ENCODE measurements around the gene ADAMTS17. TPM values are rescaled to one million over a fixed set of nuclear protein-coding genes. Genes with fewer than 3 reads are reported as not detected.

ADAMTS17 gene
- total RNA-seq, 1 experiment from 2014 or later, result 5.1 TPM

- DNase-seq (ENCODE audit: low read depth), result no peak
Observed at GRCh38 chr15:100174159-100174903, 167.4 kb downstream of the ADAMTS17 start.

- no peak for DNase-seq (ENCODE audit: low read depth)
Observed at GRCh38 chr15:100172356-100173024, 169.3 kb downstream of the ADAMTS17 start.

DNA sequence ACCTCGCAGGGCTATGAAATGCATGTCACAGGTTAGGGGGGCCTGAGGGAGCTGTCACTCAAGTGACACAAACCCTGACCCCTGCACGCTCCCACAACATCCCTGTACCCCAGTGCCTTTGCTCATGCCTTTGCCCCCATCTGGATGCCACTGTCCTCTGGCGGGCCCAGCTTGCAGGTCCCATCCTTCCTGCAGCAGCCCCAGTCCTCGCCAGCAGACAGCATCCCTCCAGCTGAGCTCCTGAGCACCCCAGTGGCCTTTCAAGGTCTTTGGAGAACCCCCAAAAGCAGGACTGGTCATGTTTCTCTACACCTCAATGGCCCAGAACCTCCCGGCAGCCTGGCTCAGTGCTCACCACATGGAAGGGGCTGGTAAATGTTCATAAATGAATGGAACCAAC lies 170.4 kb downstream of the ADAMTS17 start:
- DNase-seq (ENCODE audit: low read depth), result no peak

DNA sequence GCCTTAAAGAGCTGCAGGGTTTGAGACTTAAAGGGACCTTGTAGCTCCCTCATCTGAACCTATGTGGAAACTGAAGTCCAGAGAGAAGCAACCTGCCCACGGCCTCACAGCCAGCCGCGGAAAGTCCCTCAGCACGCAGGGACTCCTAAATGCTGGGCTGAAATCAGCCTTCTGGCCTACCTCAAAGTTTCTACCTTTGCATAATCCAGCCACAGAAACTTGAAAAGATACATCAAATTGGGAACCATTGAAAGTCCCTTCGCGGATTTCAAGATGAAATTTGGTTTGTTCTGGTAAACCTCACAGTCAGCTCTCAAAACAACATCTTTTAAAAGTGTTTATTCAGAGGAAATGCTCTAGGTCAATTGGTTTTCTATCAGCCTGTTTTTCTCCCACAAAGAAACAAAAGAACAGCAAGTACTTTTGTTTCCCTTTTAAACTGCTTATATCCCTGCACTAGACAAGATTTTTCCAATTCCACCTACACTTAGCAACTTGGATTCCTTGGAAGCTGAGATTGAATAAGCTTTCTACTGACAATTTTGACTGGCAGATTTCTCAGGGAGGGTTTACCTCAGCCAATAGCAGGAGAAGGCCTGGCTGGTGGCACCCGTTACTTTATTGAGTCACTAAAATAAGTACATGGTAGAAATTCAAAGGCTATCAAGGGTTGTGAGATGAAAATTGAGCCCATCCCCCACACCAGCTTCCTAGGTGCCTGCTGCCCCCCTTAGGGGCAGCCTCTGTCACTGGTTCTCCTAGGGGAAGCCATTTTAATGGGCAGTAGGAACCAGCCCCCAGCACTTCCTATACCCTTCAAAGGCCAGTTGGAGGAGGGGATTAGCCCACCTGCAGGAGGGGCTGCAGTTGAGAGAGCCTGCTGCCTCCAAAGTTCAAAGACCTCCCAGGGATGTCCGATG lies 171.2 kb downstream of the ADAMTS17 start:
- no peak for DNase-seq (ENCODE audit: low read depth)

GRCh38 chr15:100169615-100170290 lies 172.0 kb downstream of the ADAMTS17 start:
- no peak for DNase-seq (ENCODE audit: low read depth)

DNA sequence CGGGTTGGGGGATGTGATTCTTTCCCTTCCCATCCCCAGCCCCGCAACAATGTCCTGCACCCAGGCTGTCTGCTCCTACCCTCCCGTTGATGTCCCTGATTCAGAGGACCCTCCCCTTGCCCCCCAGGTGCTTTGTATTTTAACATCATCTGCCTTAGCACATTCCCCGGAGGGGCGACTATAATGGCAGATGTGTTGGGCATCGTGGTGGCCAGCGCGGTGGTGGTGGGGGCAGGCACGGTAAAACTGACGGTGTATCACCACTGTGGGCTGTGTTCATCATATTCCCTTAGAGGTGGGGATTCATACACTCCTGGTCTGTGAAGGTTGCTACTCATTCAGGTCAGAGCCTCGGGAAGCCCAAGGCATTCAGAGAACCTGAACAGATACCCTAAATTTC lies 173.0 kb downstream of the ADAMTS17 start:
- no peak for DNase-seq (ENCODE audit: low read depth)

GRCh38 chr15:100167884-100168375 lies 173.8 kb downstream of the ADAMTS17 start:
- no peak for DNase-seq (ENCODE audit: low read depth)

DNA sequence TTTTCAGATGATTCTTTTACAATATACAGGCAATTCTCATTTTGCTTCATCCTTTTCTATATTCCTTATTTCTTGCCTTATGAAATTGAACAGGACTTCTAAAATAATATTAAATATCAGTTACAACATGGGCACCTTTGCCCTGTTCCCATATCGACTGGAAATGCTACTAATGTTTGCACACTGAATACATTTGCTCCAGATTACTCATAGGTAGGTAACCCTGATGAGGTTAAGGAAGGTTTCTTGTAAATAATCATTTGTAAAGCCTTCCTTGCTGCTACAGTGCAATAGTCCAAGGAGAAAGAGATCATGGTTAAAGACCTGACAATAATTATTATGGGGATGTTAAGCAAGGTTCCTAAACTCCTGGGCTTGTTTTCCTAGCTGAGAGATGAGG lies 175.5 kb downstream of the ADAMTS17 start:
- no peak for DNase-seq (ENCODE audit: low read depth)

- DNase-seq (ENCODE audit: low read depth), result no peak
Observed at GRCh38 chr15:100163961-100164360, 177.8 kb downstream of the ADAMTS17 start.

DNA sequence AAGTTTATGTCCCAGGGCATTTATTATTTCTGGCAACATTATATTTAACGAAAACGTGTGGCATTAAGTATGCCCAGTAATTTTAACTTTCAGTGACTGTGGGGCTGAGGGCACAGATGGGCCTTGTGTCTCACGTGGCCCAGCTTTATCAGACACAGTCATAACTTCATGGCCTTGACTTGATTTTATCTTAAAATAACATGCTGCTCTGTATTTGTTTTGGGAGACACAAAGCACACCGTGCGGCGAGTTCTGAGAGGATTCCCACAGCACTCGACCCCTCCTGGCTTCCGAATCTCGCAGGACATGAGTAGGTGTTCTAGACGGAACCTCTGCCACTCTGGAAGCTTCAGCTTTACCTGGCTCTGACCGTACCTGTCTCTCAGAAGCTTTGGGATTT lies 180.8 kb downstream of the ADAMTS17 start:
- no peak for DNase-seq (ENCODE audit: low read depth)

DNA sequence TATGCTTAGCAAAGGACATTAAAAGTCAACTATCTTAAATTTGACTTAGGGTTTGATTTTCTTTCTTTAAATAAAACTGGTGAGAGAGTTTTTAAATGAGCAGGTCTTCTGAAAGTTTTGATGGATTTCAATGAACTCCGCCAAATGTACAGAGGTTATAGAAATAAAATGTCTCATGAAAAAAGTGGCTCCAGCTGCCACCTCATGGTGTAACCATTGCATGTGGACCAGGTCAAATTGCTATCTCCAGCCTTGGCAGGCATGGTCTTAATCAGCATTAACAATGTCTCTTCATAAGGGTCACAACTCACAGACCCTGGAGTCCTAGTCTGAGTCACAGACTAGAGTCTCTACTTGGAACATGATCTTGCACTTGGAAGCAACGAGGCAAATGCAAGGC lies 182.3 kb downstream of the ADAMTS17 start:
- DNase-seq (ENCODE audit: low read depth), result no peak

GRCh38 chr15:100158356-100158755 lies 183.4 kb downstream of the ADAMTS17 start:
- no peak for DNase-seq (ENCODE audit: low read depth)

DNA sequence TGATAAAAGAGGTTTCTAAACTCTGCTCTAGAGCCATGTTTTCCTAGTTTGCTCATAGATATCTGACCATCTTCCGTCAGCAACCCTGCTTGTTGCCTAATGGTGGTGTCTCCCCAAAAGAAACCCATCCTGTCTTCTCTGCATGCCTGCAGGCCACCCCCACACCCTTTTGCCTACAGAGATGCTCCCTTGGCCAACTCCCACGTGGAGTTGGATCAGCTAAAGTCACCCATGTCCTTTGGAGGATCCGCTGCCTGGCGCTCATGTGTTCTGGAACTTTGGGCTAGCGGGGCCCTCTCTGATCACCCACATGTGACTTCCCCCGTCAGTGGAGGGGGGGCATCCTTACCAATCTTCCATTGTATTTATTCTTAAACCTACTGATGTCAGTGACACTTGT lies 185.6 kb downstream of the ADAMTS17 start:
- DNase-seq (ENCODE audit: low read depth), result no peak

DNA sequence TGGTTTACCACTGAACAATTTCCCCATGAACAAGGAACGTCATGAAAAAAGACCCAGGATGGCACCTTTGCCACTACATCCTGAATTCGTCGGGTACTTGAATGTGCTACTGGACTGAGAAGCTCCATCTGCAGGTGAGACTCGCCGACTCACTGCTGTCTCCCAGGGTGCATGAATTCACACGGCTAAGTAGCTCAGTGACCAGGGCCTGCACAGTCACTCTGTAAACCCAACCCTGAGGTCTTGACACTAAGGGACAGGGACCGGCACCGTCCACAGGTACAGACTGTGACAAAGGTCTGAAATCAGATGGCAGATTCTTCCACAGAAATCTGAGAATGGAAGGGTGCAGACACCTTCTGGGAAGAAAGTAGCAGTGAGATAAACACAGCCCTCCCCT lies 187.4 kb downstream of the ADAMTS17 start:
- DNase-seq (ENCODE audit: low read depth), result no peak

DNA sequence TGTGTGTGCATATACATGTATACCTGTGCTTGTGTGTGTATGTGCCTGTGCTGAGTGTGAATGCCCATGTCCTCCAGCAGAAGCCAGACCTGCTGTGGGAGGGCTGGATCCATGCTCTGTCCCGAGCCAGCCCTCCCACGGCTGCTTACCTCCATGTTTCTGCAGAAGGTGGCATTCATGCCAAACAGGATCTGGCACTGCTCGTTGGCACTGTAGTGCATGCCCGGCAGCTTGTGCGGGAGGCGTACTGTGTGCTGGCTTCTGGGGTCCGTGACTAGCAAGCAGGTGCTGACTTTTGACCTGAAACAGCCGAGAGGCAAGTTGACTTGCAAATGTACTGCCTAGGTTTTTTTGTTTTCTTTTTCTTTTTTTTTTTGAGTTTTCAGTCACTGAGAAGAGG lies 189.3 kb downstream of the ADAMTS17 start:
- DNase-seq (ENCODE audit: low read depth), result no peak

GRCh38 chr15:100150906-100151305 lies 190.9 kb downstream of the ADAMTS17 start:
- no peak for DNase-seq (ENCODE audit: low read depth)

- DNase-seq (ENCODE audit: low read depth), result no peak
Observed at GRCh38 chr15:100147828-100148227, 193.9 kb downstream of the ADAMTS17 start.

GRCh38 chr15:100143378-100143777 lies 198.4 kb downstream of the ADAMTS17 start:
- DNase-seq (ENCODE audit: low read depth), result no peak

DNA sequence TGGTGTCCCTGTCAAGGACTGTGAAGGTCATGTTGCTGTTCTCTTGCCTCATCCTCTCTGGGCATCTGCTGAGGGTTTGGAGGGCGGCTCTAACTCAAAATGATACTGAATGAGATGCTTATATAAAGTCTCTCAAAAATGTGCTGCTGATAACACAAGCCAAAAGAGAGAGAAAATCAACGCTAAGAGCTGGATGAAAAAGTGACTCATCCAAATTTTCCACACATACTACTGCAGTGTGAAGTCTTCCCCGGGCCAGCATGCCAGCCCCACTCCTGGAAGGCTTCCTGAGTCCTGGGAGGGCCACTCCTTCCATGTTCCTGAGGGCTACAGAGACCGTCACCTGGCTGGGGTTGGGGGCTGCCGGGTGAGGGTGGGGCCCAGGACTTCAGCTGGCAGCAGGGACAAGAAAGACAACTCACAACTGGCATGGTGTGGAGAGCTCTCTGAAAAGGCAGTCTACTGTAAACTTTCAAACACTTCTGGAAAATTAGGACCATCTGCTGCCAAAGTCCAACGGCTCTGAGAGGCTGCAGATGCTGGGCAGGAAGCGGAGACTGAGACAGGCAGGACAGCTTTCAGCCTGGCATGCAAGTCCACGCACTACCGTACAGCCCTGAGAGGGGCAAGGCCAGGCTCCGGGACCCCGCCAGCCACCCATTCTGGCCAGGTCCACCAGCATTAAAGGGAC lies 200.3 kb downstream of the ADAMTS17 start:
- no peak for DNase-seq (ENCODE audit: low read depth)

- DNase-seq (ENCODE audit: low read depth), result no peak
Observed at GRCh38 chr15:100140527-100141308, 201.1 kb downstream of the ADAMTS17 start.
